Common myeloid progenitor, CD34-positive (primary cell): ENCODE measurements around the gene CTBP2.

Source experiments
- CTCF ChIA-PET: fragments of 350-600 bp; sonication (Branson Sonifier 250); formaldehyde crosslinking; loops from one replicate; lab custom pipeline; 2021; ENCODE audit warnings: antibody characterized with exemption; lab: Charles Lee
- POLR2A ChIA-PET: fragments of 350-600 bp; sonication (Branson Sonifier 250); formaldehyde crosslinking; loops from one replicate; lab custom pipeline; 2021; ENCODE audit warnings: antibody characterized with exemption; lab: Charles Lee
- DNase-seq, 3 donors: peaks; one replicate each; pipeline versions ENCODE4 v3.0.0 to v3.0.0-alpha.2; 2013
- H3K27ac ChIP-seq, 2 experiments: 1 replicate in 1 of 2; 2 replicates in 1 of 2; pipeline ENCODE4 v1.7.0; 2013; ENCODE audit warnings: inconsistent platforms in 2 of 2, low read length in 2 of 2, mild to moderate bottlenecking in 2 of 2, low read depth in 1 of 2, moderate library complexity in 1 of 2; ENCODE audit not compliant: severe bottlenecking in 2 of 2, insufficient read depth in 1 of 2, poor library complexity in 1 of 2
- H3K27me3 ChIP-seq, 5 experiments: replicated peaks in 2 of 5; 1 replicate in 3 of 5; 2 replicates in 2 of 5; pipeline versions ENCODE4 v1.6.1 to v1.7.0; 2013; ENCODE audit warnings: low read length in 4 of 5, mild to moderate bottlenecking in 2 of 5, moderate library complexity in 2 of 5, inconsistent platforms in 1 of 5; ENCODE audit not compliant: insufficient read depth in 5 of 5, control insufficient read depth in 4 of 5
- H3K36me3 ChIP-seq, 4 experiments: 1 replicate in 2 of 4; 2 replicates in 2 of 4; pipeline versions ENCODE4 v1.6.1 to v1.7.0; 2013; ENCODE audit warnings: low read length in 3 of 4, control low read depth in 1 of 4, mild to moderate bottlenecking in 1 of 4; ENCODE audit not compliant: control insufficient read depth in 4 of 4, insufficient read depth in 4 of 4
- H3K4me1 ChIP-seq, 4 experiments: 1 replicate in 3 of 4; 2 replicates in 1 of 4; pipeline versions ENCODE4 v1.6.1 to v1.7.1; 2013; ENCODE audit warnings: low read length in 3 of 4, mild to moderate bottlenecking in 3 of 4, control low read depth in 1 of 4, inconsistent platforms in 1 of 4, moderate library complexity in 1 of 4; ENCODE audit not compliant: control insufficient read depth in 4 of 4, insufficient read depth in 4 of 4; ENCODE audit errors: control extremely low read depth in 1 of 4
- H3K4me3 ChIP-seq, 7 experiments: 1 replicate in 4 of 7; 2 replicates in 3 of 7; pipeline versions ENCODE4 v1.5.1 to v1.7.0; 2013; ENCODE audit warnings: mild to moderate bottlenecking in 7 of 7, low read length in 6 of 7, moderate library complexity in 6 of 7, inconsistent platforms in 2 of 7, low read depth in 2 of 7, control low read depth in 1 of 7; ENCODE audit not compliant: insufficient read depth in 4 of 7, control insufficient read depth in 1 of 7; ENCODE audit errors: extremely low read depth in 1 of 7
- H3K9me3 ChIP-seq, 5 experiments: 1 replicate in 4 of 5; 2 replicates in 1 of 5; pipeline versions ENCODE4 v1.6.1 to v1.7.1; 2013; ENCODE audit warnings: low read length in 4 of 5, mild to moderate bottlenecking in 2 of 5, inconsistent platforms in 1 of 5, low read depth in 1 of 5, moderate library complexity in 1 of 5; ENCODE audit not compliant: control insufficient read depth in 4 of 5, insufficient read depth in 2 of 5; ENCODE audit errors: control extremely low read depth in 1 of 5
- WGBS: methylation state at CpG from one replicate; pipeline ENCODE4 v1.1.5; 2013; ENCODE audit not compliant: insufficient coverage; 5-methylcytosine and 5-hydroxymethylcytosine counted together

The CTBP2 gene

DNA sequence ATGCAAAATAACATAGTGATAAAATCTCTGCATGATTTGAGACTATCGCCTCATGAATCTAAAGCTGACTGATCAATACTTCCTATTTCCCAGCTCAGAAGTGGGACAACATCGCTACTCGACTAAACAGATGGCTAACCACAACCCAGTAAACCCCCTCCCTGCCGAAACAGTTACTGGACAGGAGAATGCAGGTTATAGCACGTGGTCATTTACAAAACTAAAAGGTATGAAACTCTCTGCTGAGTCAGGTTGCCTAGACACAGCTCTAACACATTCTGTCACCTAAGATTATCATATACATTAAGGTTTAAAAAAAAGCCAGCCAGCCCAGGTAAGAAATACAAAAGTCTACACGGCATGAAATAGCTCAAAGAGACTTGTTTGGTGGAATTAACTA lies 64.0 kb downstream of the CTBP2 start:
- no peak overlapping the region for H3K27ac ChIP-seq
- WGBS, result 77% methylated on average over 3 of the region's 6 CpGs
- CTCF ChIA-PET, result interaction anchor here (0.9 to 1.1 kb wide), 2 partner anchors 27 to 41 kb away, joined by 3 read pairs; no protein-coding TSS in a partner anchor
- no peak for DNase-seq
- peaks cover 9 to 25% (median 15%) of the 10 kb centered on the region in 4 experiments for H3K36me3 ChIP-seq
- H3K27me3 ChIP-seq, result no peaks in the 10 kb centered on the region
- no peak overlapping the region for H3K4me3 ChIP-seq
- peaks cover 0 to 3% (median 0%) of the 10 kb centered on the region in 4 experiments for H3K4me1 ChIP-seq
- no peaks in the 10 kb centered on the region for H3K9me3 ChIP-seq
- POLR2A ChIA-PET, result no interaction called here

DNA sequence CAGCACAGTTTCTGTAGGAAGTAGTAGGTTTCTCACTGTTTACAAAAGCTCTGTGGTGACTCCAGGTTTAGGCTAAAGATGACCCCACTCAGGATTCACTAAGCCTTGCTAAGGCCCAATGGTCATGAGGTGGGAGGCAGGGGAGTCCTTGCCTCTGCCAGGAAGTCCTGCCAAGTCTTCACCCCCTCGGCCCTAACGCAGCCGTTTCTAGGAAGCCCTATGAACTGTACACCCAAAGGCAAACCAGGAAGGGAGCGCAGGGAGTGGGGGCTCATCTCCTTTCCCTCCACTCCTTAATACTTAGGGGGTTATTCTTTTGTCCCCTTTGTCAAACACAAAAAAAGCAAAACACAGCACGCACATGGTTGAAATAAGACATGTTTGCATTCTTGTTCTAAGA lies 64.6 kb downstream of the CTBP2 start:
- H3K27ac ChIP-seq, result peak overlapping the region in 1 of 2 experiments; percentile 25
- H3K9me3 ChIP-seq, result no peaks in the 10 kb centered on the region
- peaks cover 8 to 21% (median 12%) of the 10 kb centered on the region in 4 experiments for H3K36me3 ChIP-seq
- no peak overlapping the region for H3K4me3 ChIP-seq
- no peaks in the 10 kb centered on the region for H3K27me3 ChIP-seq
- ChIA-PET CTCF (interaction anchor here (1.1 to 1.3 kb wide), 2 partner anchors 8 to 28 kb away, joined by 3 read pairs; no protein-coding TSS in a partner anchor), POLR2A (no interaction called here)
- peaks cover 0 to 3% (median 0%) of the 10 kb centered on the region in 4 experiments for H3K4me1 ChIP-seq
- no CpG with 5 or more reads among the region's 5 CpGs for WGBS
- DNase-seq, result no peak

DNA sequence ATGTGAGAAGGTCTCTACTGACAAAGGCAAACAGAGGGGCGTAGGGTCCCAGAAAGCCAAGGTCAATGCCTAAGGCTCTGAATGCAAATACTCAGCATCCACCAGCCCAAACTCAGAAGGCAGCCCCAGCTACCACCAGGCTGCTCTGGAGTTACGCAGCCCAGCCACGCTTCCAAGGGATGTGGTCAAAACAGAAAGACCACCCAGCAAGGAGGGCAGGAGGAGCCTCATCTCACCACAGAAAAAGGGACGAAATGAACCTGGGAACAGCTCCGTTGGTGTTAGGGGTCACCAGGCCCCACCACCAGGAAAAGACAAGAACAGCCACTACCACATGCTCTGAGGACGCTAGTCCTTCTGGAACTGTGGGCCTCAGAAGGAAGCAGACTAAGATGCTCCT lies 65.1 kb downstream of the CTBP2 start:
- no peaks in the 10 kb centered on the region for H3K9me3 ChIP-seq
- H3K36me3 ChIP-seq, result peaks cover 8 to 21% (median 12%) of the 10 kb centered on the region in 4 experiments
- POLR2A ChIA-PET, result no interaction called here
- 100% methylated on average over 5 of the region's 6 CpGs for WGBS
- no peaks in the 10 kb centered on the region for H3K27me3 ChIP-seq
- DNase-seq, result no peak
- H3K4me1 ChIP-seq, result peaks cover 0 to 3% (median 0%) of the 10 kb centered on the region in 4 experiments
- no peak overlapping the region for H3K4me3 ChIP-seq
- peak overlapping the region in 1 of 2 experiments; percentile 7 for H3K27ac ChIP-seq
- CTCF ChIA-PET, result interaction anchor here (1.1 to 1.3 kb wide), 2 partner anchors 9 to 28 kb away, joined by 3 read pairs; no protein-coding TSS in a partner anchor

DNA sequence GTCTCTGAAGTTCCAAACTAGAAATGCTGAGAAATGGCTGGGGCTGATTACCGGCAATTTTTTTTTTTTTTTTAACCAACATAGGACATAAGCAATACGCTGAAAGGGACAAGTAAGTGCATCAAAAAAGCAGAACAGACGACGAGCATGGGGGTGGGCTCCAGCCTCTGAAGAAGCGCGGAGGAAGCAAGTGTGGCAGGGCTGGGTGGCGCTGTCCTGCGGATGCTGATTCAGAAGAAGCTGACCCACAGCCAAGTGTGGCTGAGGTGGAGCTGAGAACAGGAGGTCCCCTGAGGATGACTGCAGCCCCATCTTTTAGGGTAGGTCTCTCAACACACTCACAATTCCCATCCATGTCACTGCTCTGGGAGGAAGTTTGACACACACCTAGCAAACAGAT lies 65.6 kb downstream of the CTBP2 start:
- Histone ChIP-seq H3K9me3 (no peaks in the 10 kb centered on the region), H3K4me1 (peaks cover 0 to 3% (median 0%) of the 10 kb centered on the region in 4 experiments), H3K27ac (no peak overlapping the region), H3K4me3 (no peak overlapping the region), H3K27me3 (no peaks in the 10 kb centered on the region), H3K36me3 (peaks cover 8 to 21% (median 12%) of the 10 kb centered on the region in 4 experiments)
- DNase-seq, result peak; percentile 3 to 56 (median 40)
- POLR2A ChIA-PET, result no interaction called here
- 75% methylated on average over 7 of the region's 8 CpGs for WGBS
- CTCF ChIA-PET, result interaction anchor here (1.3 kb wide), 1 partner anchor 9 kb away, joined by 3 read pairs; no protein-coding TSS in a partner anchor

DNA sequence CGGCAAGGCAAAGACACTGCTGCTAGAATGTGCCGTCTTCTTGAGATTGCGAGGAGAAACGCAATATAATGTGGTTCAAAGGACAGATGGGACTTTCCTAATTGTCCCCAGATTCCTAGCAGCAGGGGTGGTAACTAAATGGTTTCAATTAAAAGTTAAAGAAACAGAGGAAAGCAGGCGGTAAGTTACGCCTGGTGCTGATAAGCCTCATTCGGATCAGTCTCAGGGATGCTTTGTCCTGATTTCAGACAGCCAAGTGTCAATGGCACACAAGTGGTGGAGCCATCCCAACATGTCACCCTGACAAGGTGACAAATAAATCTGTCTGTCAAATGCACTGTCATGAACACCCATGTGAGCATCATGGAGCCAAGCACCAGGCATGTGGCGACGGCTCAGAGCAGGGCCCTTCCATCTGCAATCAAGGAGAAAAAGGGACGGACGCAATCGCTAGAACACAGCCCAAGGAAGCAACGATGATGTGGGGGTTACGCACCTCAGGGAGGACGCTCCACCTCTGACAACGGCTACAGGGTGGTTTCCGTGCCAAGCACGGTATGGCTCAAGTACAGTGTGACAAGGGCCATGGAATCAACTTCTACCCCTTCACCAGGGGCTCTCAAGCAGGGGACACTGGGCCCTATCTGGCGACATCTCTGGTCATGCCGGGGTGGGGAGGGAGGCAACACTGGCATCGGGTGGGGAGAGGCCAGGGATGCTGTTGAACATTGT lies 66.2 kb downstream of the CTBP2 start:
- WGBS, result 100% methylated on average over 21 of the region's 21 CpGs
- ChIA-PET CTCF (interaction anchor here (1.3 kb wide), 1 partner anchor 10 kb away, joined by 3 read pairs; no protein-coding TSS in a partner anchor), POLR2A (no interaction called here)
- no peaks in the 10 kb centered on the region for H3K27me3 ChIP-seq
- no peak for DNase-seq
- H3K27ac ChIP-seq, result no peak overlapping the region
- peaks cover 9 to 21% (median 14%) of the 10 kb centered on the region in 4 experiments for H3K36me3 ChIP-seq
- H3K4me1 ChIP-seq, result peaks cover 0 to 3% (median 0%) of the 10 kb centered on the region in 4 experiments
- no peak overlapping the region for H3K4me3 ChIP-seq
- H3K9me3 ChIP-seq, result no peaks in the 10 kb centered on the region

DNA sequence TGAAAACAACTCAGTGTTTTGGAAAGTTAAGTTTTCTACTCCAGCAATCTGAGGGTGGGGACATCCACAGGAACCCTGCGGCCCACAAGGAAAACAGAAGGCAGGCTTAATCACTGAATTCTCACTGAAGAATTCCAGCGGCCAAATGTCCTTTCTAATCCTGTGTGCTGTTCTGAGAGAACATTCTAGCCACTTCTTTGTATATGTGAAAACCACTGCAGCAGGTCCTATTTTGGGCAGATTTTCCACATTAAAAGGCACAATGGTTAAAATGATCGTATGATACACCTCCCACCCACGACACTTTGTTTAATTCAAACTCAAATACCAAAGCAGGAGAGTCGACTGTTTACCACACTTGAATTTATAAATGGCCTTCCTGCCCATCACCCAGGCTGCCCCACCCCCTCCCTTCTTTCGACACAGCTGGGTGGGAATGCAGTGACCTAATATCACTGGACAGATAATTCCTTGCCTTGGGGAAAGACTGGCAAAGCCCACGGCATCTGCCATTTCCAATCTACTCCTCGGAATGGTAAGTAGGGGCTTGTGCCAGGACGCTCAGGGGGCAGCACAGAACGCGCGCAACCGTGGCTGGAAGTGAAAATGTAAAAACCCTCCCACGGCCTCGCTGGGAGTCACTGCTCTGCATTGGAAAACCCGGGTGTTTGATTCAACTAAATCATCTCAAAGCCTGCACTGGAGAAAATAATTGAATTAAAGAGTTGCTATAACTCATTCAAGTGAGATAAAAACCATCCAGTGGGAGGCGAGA lies 67.0 kb downstream of the CTBP2 start:
- no peak overlapping the region for H3K27ac ChIP-seq
- H3K4me1 ChIP-seq, result peaks cover 0 to 3% (median 0%) of the 10 kb centered on the region in 4 experiments
- no peak overlapping the region for H3K4me3 ChIP-seq
- no peak for DNase-seq
- H3K9me3 ChIP-seq, result no peaks in the 10 kb centered on the region
- CTCF ChIA-PET, result no interaction called here
- H3K27me3 ChIP-seq, result no peaks in the 10 kb centered on the region
- peaks cover 9 to 23% (median 15%) of the 10 kb centered on the region in 4 experiments for H3K36me3 ChIP-seq
- 96% methylated on average over 17 of the region's 17 CpGs for whole genome bisulfite sequencing
- POLR2A ChIA-PET, result no interaction called here
